Measurements from ENCODE around the gene CDH18. TPM values are rescaled to one million over a fixed set of nuclear protein-coding genes. Genes with fewer than 3 reads are reported as not detected.

The CDH18 gene
- under 0.01 TPM in 1 of 2 replicates, not detected in the other for total RNA-seq

GRCh38 chr5:19987612-19988361, at the start of gene CDH18:
Gene CDH18, minus strand, starts transcription at chr5:19988200. Its CDS starts 149,214 bp downstream, at chr5:19838986.
- DNase-seq (ENCODE audit: low read depth in 2 of 2): no peak

GRCh38 chr5:20034717-20035116, 46.7 kb upstream of the CDH18 start:
- no peak for DNase-seq (ENCODE audit: low read depth in 2 of 2)

GRCh38 chr5:20033881-20034280, 45.9 kb upstream of the CDH18 start:
- no peak for DNase-seq (ENCODE audit: low read depth in 2 of 2)

GRCh38 chr5:20032896-20033295, 44.9 kb upstream of the CDH18 start:
- DNase-seq (ENCODE audit: low read depth in 2 of 2): no peak

GRCh38 chr5:20030125-20030524, 42.1 kb upstream of the CDH18 start:
- no peak for DNase-seq (ENCODE audit: low read depth in 2 of 2)

- no peak for DNase-seq (ENCODE audit: low read depth in 2 of 2)
Observed at GRCh38 chr5:20029266-20029665, 41.3 kb upstream of the CDH18 start.

GRCh38 chr5:20028506-20028905, 40.5 kb upstream of the CDH18 start:
- DNase-seq (ENCODE audit: low read depth in 2 of 2): no peak

GRCh38 chr5:20023686-20024180, 35.7 kb upstream of the CDH18 start:
- no peak for DNase-seq (ENCODE audit: low read depth in 2 of 2)

- no peak for DNase-seq (ENCODE audit: low read depth in 2 of 2)
Observed at GRCh38 chr5:20020247-20020646, 32.2 kb upstream of the CDH18 start.

GRCh38 chr5:20017021-20017420, 29.0 kb upstream of the CDH18 start:
- DNase-seq (ENCODE audit: low read depth in 2 of 2): no peak

- no peak for DNase-seq (ENCODE audit: low read depth in 2 of 2)
Observed at GRCh38 chr5:20000416-20000815, 12.4 kb upstream of the CDH18 start.

GRCh38 chr5:19988457-19988856, 457 bp upstream of the CDH18 start:
- DNase-seq (ENCODE audit: low read depth in 2 of 2): no peak

- no peak for DNase-seq (ENCODE audit: low read depth in 2 of 2)
Observed at GRCh38 chr5:19986806-19987205, 1.2 kb downstream of the CDH18 start.

GRCh38 chr5:19986031-19986619, 1.9 kb downstream of the CDH18 start:
- DNase-seq (ENCODE audit: low read depth in 2 of 2): no peak

GRCh38 chr5:19978476-19978875, 9.5 kb downstream of the CDH18 start:
- no peak for DNase-seq (ENCODE audit: low read depth in 2 of 2)

- no peak for DNase-seq (ENCODE audit: low read depth in 2 of 2)
Observed at GRCh38 chr5:19977099-19977498, 10.9 kb downstream of the CDH18 start.

- DNase-seq (ENCODE audit: low read depth in 2 of 2): no peak
Observed at GRCh38 chr5:19975795-19976194, 12.2 kb downstream of the CDH18 start.

GRCh38 chr5:19960451-19960850, 27.5 kb downstream of the CDH18 start:
- no peak for DNase-seq (ENCODE audit: low read depth in 2 of 2)

- DNase-seq (ENCODE audit: low read depth in 2 of 2): no peak
Observed at GRCh38 chr5:19959830-19960384, 28.1 kb downstream of the CDH18 start.

GRCh38 chr5:19950897-19951296, 37.1 kb downstream of the CDH18 start:
- DNase-seq (ENCODE audit: low read depth in 2 of 2): no peak

- DNase-seq (ENCODE audit: low read depth in 2 of 2): no peak
Observed at GRCh38 chr5:19940192-19940591, 47.8 kb downstream of the CDH18 start.

- DNase-seq (ENCODE audit: low read depth in 2 of 2): no peak
Observed at GRCh38 chr5:19930451-19930850, 57.5 kb downstream of the CDH18 start.
